Suprapubic skin (tissue), 4 donors: Measurements from ENCODE around the gene NNT.

ENCODE experiments used
- EP300 ChIP-seq: sonication (generic); formaldehyde crosslinking; IDR thresholded peaks from one replicate; pipeline ENCODE4 v1.6.1; 2017; ENCODE audit warnings: antibody characterized with exemption
- POLR2A ChIP-seq, 2 donors: fragments of 450-650 bp; IDR thresholded peaks; one replicate each; pipeline ENCODE4 v1.6.1; 2017; ENCODE audit warnings: antibody characterized with exemption in 2 of 2, mild to moderate bottlenecking in 2 of 2, moderate library complexity in 2 of 2
- POLR2AphosphoS5 ChIP-seq, 3 donors: sonication (generic); formaldehyde crosslinking; IDR thresholded peaks; one replicate each; pipeline ENCODE4 v1.6.1; 2017; ENCODE audit warnings: antibody characterized with exemption in 3 of 3
- TF ChIP-seq, protein P1 (sequence below), 2 donors: fragments of 200-600 bp in 1 of 2; fragments of 450-650 bp in 1 of 2; sonication (generic) in 1 of 2; IDR thresholded peaks; one replicate each; pipeline ENCODE4 v1.5.1; 2016 to 2019; ENCODE audit warnings: antibody characterized with exemption in 2 of 2, mild to moderate bottlenecking in 1 of 2, moderate library complexity in 1 of 2

DNA sequence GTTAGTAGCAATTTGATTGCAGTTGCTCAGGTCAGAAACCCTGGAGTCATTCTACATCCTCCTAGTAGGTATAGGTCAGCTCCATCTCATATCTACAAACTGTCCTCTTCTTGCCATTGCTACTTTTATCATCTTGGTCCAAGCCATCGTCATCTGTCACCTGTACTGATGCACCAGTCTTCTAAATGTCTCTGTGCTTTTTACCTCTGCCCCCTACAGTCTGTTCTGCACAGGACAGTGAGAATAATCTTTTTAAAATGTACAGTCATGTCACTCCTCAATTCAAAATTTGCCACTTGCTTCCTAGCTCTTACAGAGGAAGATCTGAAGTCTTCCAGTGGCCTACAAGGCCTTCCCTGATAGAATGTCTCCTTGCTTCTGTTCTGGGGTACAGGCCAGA is 6.8 kb downstream of the NNT start:
- TF ChIP-seq, protein P1, sequence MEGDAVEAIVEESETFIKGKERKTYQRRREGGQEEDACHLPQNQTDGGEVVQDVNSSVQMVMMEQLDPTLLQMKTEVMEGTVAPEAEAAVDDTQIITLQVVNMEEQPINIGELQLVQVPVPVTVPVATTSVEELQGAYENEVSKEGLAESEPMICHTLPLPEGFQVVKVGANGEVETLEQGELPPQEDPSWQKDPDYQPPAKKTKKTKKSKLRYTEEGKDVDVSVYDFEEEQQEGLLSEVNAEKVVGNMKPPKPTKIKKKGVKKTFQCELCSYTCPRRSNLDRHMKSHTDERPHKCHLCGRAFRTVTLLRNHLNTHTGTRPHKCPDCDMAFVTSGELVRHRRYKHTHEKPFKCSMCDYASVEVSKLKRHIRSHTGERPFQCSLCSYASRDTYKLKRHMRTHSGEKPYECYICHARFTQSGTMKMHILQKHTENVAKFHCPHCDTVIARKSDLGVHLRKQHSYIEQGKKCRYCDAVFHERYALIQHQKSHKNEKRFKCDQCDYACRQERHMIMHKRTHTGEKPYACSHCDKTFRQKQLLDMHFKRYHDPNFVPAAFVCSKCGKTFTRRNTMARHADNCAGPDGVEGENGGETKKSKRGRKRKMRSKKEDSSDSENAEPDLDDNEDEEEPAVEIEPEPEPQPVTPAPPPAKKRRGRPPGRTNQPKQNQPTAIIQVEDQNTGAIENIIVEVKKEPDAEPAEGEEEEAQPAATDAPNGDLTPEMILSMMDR (IDR thresholded peaks at IDR 0.05) = no peak
- no peak for TF ChIP-seq POLR2AphosphoS5 (IDR thresholded peaks at IDR 0.05)
- TF ChIP-seq EP300 = no peak
- no peak for TF ChIP-seq POLR2A (IDR thresholded peaks at IDR 0.05)
